ENCODE data around the gene NR2E3. TPM values are rescaled to one million over a fixed set of nuclear protein-coding genes. Genes with fewer than 3 reads are reported as not detected.

Gene NR2E3
- total and polyA plus RNA-seq, 4 donors, result 0.06 to 0.80 (median 0.30) TPM

DNA sequence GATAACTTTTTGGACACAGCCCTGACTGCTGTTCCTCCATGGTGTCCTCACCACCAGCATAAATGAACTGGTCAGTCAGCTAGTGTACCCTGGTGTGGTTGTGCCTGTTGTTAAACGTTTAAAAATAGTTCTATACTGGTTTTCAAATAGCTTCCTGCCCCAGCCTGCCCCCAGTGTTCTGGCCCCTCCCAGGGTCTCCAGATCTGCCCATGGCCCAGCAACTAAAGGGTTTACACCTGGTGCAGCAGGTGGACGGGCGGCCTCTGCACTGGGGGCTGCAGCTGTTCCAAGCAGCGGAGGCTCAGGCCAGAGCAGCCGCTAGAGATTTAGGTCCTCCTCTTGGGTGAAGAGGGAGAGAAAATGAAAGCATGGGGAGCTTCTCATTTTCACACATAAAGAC lies 6.1 kb upstream of the NR2E3 start:
- TF ChIP-seq, protein P1, sequence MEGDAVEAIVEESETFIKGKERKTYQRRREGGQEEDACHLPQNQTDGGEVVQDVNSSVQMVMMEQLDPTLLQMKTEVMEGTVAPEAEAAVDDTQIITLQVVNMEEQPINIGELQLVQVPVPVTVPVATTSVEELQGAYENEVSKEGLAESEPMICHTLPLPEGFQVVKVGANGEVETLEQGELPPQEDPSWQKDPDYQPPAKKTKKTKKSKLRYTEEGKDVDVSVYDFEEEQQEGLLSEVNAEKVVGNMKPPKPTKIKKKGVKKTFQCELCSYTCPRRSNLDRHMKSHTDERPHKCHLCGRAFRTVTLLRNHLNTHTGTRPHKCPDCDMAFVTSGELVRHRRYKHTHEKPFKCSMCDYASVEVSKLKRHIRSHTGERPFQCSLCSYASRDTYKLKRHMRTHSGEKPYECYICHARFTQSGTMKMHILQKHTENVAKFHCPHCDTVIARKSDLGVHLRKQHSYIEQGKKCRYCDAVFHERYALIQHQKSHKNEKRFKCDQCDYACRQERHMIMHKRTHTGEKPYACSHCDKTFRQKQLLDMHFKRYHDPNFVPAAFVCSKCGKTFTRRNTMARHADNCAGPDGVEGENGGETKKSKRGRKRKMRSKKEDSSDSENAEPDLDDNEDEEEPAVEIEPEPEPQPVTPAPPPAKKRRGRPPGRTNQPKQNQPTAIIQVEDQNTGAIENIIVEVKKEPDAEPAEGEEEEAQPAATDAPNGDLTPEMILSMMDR (IDR thresholded peaks at IDR 0.05; ENCODE audit: control extremely low read depth, extremely low read depth), result no peak
- H3K4me3 ChIP-seq, result no peak overlapping the region
- no peaks in the 10 kb centered on the region for H3K36me3 ChIP-seq (ENCODE audit: control insufficient read depth in 4 of 4, insufficient read depth in 4 of 4, low read length in 4 of 4)
- DNase-seq, result no peak
- no peak overlapping the region for H3K9ac ChIP-seq (ENCODE audit: insufficient read depth in 1 of 2, low read length in 2 of 2)
- ATAC-seq (ENCODE audit: insufficient read depth, low FRiP score), result no peak
- WGBS, 2 donors, result 52 to 69% methylated on average over 5 of the region's 5 CpGs
- no peaks in the 10 kb centered on the region for H3K27me3 ChIP-seq (ENCODE audit: control insufficient read depth in 3 of 3, insufficient read depth in 3 of 3, low read length in 2 of 3)
- peaks cover 0 to 2% (median 0%) of the 10 kb centered on the region in 4 donors for H3K9me3 ChIP-seq (ENCODE audit: control insufficient read depth in 4 of 4, insufficient read depth in 3 of 4, low read length in 3 of 4)
- peaks cover 0 to 38% (median 4%) of the 10 kb centered on the region in 5 donors for H3K4me1 ChIP-seq (ENCODE audit: control insufficient read depth in 5 of 5, insufficient read depth in 5 of 5, low read length in 5 of 5)
- H3K27ac ChIP-seq (ENCODE audit: low read depth in 1 of 2, low read length in 1 of 2), result no peak overlapping the region

DNA sequence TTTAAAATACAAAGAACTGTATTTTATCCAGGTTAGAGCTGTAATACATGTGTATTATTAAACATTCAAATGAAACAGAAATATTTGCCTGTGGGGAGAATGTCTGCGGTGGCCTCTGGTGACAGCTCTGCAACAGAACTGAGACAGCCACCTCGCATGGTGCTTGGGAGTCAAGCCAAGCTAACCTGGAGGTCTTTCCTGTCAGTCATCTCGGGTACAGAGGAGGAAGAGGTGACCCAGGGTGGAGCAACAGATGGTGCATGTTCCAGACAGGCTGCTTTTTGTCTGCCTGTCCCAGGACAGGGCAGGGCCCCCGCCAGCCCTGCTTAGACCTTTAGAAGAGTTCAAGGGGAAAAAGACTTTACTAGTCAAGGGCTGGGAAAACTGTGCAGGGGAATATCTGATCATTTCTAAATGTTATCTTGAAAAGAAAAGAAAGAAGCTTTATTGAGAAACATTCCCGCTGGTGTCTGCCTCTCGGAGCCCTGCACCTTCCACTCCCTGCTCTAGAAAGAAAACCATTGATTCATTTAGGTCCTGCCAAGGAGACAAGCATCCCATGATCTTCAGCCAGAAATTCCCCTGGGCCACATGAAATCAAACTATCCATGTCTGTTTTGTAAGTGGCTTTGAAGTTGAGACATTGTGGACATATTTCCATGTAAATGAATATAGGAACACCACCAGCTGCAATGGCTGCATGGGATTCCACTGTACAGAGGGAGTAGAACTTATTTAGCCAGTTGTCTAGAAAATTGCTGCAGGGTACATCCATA lies 5.5 kb upstream of the NR2E3 start:
- TF ChIP-seq, protein P1 (IDR thresholded peaks at IDR 0.05; ENCODE audit: control extremely low read depth, extremely low read depth), result no peak
- Histone ChIP-seq H3K9me3 (ENCODE audit: control insufficient read depth in 4 of 4, insufficient read depth in 3 of 4, low read length in 3 of 4) (peaks cover 0 to 2% (median 0%) of the 10 kb centered on the region in 4 donors), H3K4me3 (no peak overlapping the region), H3K27ac (ENCODE audit: low read depth in 1 of 2, low read length in 1 of 2) (no peak overlapping the region), H3K4me1 (ENCODE audit: control insufficient read depth in 5 of 5, insufficient read depth in 5 of 5, low read length in 5 of 5) (peaks cover 0 to 38% (median 4%) of the 10 kb centered on the region in 5 donors), H3K27me3 (ENCODE audit: control insufficient read depth in 3 of 3, insufficient read depth in 3 of 3, low read length in 2 of 3) (no peaks in the 10 kb centered on the region), H3K36me3 (ENCODE audit: control insufficient read depth in 4 of 4, insufficient read depth in 4 of 4, low read length in 4 of 4) (no peaks in the 10 kb centered on the region), H3K9ac (ENCODE audit: insufficient read depth in 1 of 2, low read length in 2 of 2) (no peak overlapping the region)
- DNase-seq, result peak in 2 of 3 donors; percentile 8 to 23
- WGBS, 2 donors, result 67 to 69% methylated on average over 6 of the region's 6 CpGs
- ATAC-seq (ENCODE audit: insufficient read depth, low FRiP score), result no peak

DNA sequence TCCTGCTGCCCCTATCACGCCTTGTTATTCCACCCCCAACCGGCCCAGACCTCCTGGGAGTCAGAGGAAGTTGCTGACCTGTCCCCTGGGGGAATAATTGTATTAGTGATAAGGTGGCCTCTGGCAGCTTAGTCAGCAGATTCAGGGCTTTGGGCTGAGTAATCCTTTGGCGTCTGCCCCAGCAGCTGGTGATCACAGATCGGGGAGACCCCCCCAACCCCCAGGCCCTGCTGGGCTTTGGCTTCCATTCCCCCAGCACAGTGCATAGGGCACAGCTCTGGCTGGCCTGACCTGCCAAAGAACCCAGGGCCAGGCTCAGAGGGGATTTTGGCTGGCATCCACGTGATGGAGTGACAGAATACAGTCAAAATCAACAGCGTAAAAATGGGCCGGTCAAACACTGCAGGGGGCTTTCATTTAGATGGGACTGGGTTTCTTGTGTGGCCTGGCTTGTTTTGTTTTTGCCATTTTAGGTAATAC lies 3.9 kb upstream of the NR2E3 start:
- Histone ChIP-seq H3K9me3 (ENCODE audit: control insufficient read depth in 4 of 4, insufficient read depth in 3 of 4, low read length in 3 of 4) (peaks cover 0 to 2% (median 0%) of the 10 kb centered on the region in 4 donors), H3K27ac (ENCODE audit: low read depth in 1 of 2, low read length in 1 of 2) (no peak overlapping the region), H3K36me3 (ENCODE audit: control insufficient read depth in 4 of 4, insufficient read depth in 4 of 4, low read length in 4 of 4) (no peaks in the 10 kb centered on the region), H3K4me3 (no peak overlapping the region), H3K9ac (ENCODE audit: insufficient read depth in 1 of 2, low read length in 2 of 2) (no peak overlapping the region), H3K4me1 (ENCODE audit: control insufficient read depth in 5 of 5, insufficient read depth in 5 of 5, low read length in 5 of 5) (peaks cover 0 to 33% (median 4%) of the 10 kb centered on the region in 5 donors), H3K27me3 (ENCODE audit: control insufficient read depth in 3 of 3, insufficient read depth in 3 of 3, low read length in 2 of 3) (no peaks in the 10 kb centered on the region)
- DNase-seq (peak; percentile 70 to 77 (median 72)), ATAC-seq (ENCODE audit: insufficient read depth, low FRiP score) (no peak)
- TF ChIP-seq, protein P1 (IDR thresholded peaks at IDR 0.05; ENCODE audit: control extremely low read depth, extremely low read depth), result no peak
- WGBS, 2 donors, result 73 to 82% methylated on average over 7 of the region's 7 CpGs

Measured in lung (tissue), 12 donors.